Measurements from ENCODE around the gene IL18RAP.

The IL18RAP gene

DNA sequence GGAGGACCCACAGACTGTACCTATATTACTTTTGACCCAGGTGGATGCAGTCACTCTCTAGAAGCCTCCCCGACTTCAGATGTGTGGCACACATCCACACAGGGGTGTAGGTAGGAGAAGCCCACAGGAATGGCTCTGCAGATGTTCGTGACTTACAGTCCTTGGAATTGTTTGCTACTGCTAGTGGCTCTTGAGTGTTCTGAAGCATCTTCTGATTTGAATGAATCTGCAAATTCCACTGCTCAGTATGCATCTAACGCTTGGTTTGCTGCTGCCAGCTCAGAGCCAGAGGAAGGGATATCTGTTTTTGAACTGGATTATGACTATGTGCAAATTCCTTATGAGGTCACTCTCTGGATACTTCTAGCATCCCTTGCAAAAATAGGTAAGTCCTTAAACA, 50.7 kb downstream of the IL18RAP start:
- no peak for TF ChIP-seq EZH2phosphoT487 (conservative IDR thresholded peaks at IDR 0.05; ENCODE audit: low read length)
- TF ChIP-seq CTCF (IDR thresholded peaks at IDR 0.05; ENCODE audit: insufficient read depth, low read length, poor library complexity, severe bottlenecking), result no peak
- Histone ChIP-seq H3K4me2 (ENCODE audit: low read depth, low read length, poor library complexity, severe bottlenecking) (no peak overlapping the region), H3K79me2 (ENCODE audit: insufficient read depth, low read length) (no peaks in the 10 kb centered on the region), H3K9me2 (replicated peaks; ENCODE audit: insufficient read depth, low read length) (no peaks in the 10 kb centered on the region), H4K20me1 (ENCODE audit: low read depth, low read length) (no peaks in the 10 kb centered on the region), H3K27ac (ENCODE audit: low read depth, low read length) (no peak overlapping the region), H3F3A (ENCODE audit: insufficient read depth) (no peaks in the 10 kb centered on the region), H3K4me3 (ENCODE audit: insufficient read depth, low read length, poor library complexity, severe bottlenecking) (no peak overlapping the region), H2AFZ (ENCODE audit: low read depth, low read length, severe bottlenecking) (no peak overlapping the region), H3K9ac (ENCODE audit: low read length) (no peak overlapping the region), H3K9me3 (ENCODE audit: insufficient read depth, low read length) (no peaks in the 10 kb centered on the region), H3K27me3 (ENCODE audit: low read length) (no peaks in the 10 kb centered on the region), H3K36me3 (ENCODE audit: low read length) (no peaks in the 10 kb centered on the region)

GRCh38 chr2:102474785-102475184, 51.8 kb downstream of the IL18RAP start:
- Histone ChIP-seq H3K79me2 (ENCODE audit: insufficient read depth, low read length) (no peaks in the 10 kb centered on the region), H3K4me3 (ENCODE audit: insufficient read depth, low read length, poor library complexity, severe bottlenecking) (no peak overlapping the region), H2AFZ (ENCODE audit: low read depth, low read length, severe bottlenecking) (no peak overlapping the region), H3K27me3 (ENCODE audit: low read length) (no peaks in the 10 kb centered on the region), H4K20me1 (ENCODE audit: low read depth, low read length) (no peaks in the 10 kb centered on the region), H3K4me2 (ENCODE audit: low read depth, low read length, poor library complexity, severe bottlenecking) (no peak overlapping the region), H3K9me2 (replicated peaks; ENCODE audit: insufficient read depth, low read length) (no peaks in the 10 kb centered on the region), H3K27ac (ENCODE audit: low read depth, low read length) (no peak overlapping the region), H3K9ac (ENCODE audit: low read length) (no peak overlapping the region), H3K36me3 (ENCODE audit: low read length) (no peaks in the 10 kb centered on the region), H3F3A (ENCODE audit: insufficient read depth) (no peaks in the 10 kb centered on the region), H3K9me3 (ENCODE audit: insufficient read depth, low read length) (no peaks in the 10 kb centered on the region)
- TF ChIP-seq CTCF (IDR thresholded peaks at IDR 0.05; ENCODE audit: insufficient read depth, low read length, poor library complexity, severe bottlenecking), result no peak

GRCh38 chr2:102478686-102479470, 55.9 kb downstream of the IL18RAP start:
- H3K4me2 ChIP-seq (ENCODE audit: low read depth, low read length, poor library complexity, severe bottlenecking), result no peak overlapping the region
- TF ChIP-seq CTCF (IDR thresholded peaks at IDR 0.05; ENCODE audit: insufficient read depth, low read length, poor library complexity, severe bottlenecking) (no peak), EZH2phosphoT487 (conservative IDR thresholded peaks at IDR 0.05; ENCODE audit: low read length) (no peak)
- no peaks in the 10 kb centered on the region for H3F3A ChIP-seq (ENCODE audit: insufficient read depth)
- no peaks in the 10 kb centered on the region for H3K79me2 ChIP-seq (ENCODE audit: insufficient read depth, low read length)
- no peak overlapping the region for H3K27ac ChIP-seq (ENCODE audit: low read depth, low read length)
- no peaks in the 10 kb centered on the region for H4K20me1 ChIP-seq (ENCODE audit: low read depth, low read length)
- H3K27me3 ChIP-seq (ENCODE audit: low read length), result no peaks in the 10 kb centered on the region
- no peaks in the 10 kb centered on the region for H3K9me2 ChIP-seq (replicated peaks; ENCODE audit: insufficient read depth, low read length)
- no peaks in the 10 kb centered on the region for H3K9me3 ChIP-seq (ENCODE audit: insufficient read depth, low read length)
- no peak overlapping the region for H3K4me3 ChIP-seq (ENCODE audit: insufficient read depth, low read length, poor library complexity, severe bottlenecking)
- H3K36me3 ChIP-seq (ENCODE audit: low read length), result no peaks in the 10 kb centered on the region
- H3K9ac ChIP-seq (ENCODE audit: low read length), result no peak overlapping the region
- H2AFZ ChIP-seq (ENCODE audit: low read depth, low read length, severe bottlenecking), result no peak overlapping the region

Measured in SU-DHL-6 (cell line).